H9 (cell line): Measurements from ENCODE around the gene ACACA. TPM values are rescaled to one million over a fixed set of nuclear protein-coding genes. Genes with fewer than 3 reads are reported as not detected.

Experiments used
- DNase-seq: peaks from one replicate; pipeline ENCODE4 v3.0.0-alpha.2; 2017
- H2AFZ ChIP-seq: one replicate; pipeline ENCODE4 v1.6.1; 2013; ENCODE audit warnings: mild to moderate bottlenecking, low read length, control low read depth, moderate library complexity
- H2AK5ac ChIP-seq: 2 replicates; pipeline ENCODE4 v1.6.1; 2013; ENCODE audit warnings: low read length, control low read depth, mixed read lengths; ENCODE audit not compliant: insufficient read length
- H2BK120ac ChIP-seq: one replicate; pipeline ENCODE4 v1.6.1; 2013; ENCODE audit warnings: low read depth, mild to moderate bottlenecking, low read length, control low read depth, inconsistent platforms; ENCODE audit not compliant: poor library complexity, severe bottlenecking
- H2BK12ac ChIP-seq: 2 replicates; pipeline ENCODE4 v1.6.1; 2013; ENCODE audit warnings: low read length, control low read depth, mixed read lengths, low read depth; ENCODE audit not compliant: insufficient read length
- H2BK15ac ChIP-seq: 2 replicates; pipeline ENCODE4 v1.6.1; 2013; ENCODE audit warnings: low read depth, low read length, control low read depth
- H2BK20ac ChIP-seq: one replicate; pipeline ENCODE4 v1.6.1; 2013; ENCODE audit warnings: low read depth, mild to moderate bottlenecking, low read length, control low read depth, inconsistent platforms; ENCODE audit not compliant: poor library complexity, severe bottlenecking
- H2BK5ac ChIP-seq: 2 replicates; pipeline ENCODE4 v1.6.1; 2013; ENCODE audit warnings: low read length, control low read depth, mixed read lengths; ENCODE audit not compliant: insufficient read length
- H3K14ac ChIP-seq: 2 replicates; pipeline ENCODE4 v1.6.1; 2013; ENCODE audit warnings: low read length, control low read depth; ENCODE audit not compliant: insufficient read depth
- H3K18ac ChIP-seq: 2 replicates; pipeline ENCODE4 v1.6.1; 2013; ENCODE audit warnings: low read depth, mild to moderate bottlenecking, mixed read lengths, low read length, control low read depth; ENCODE audit not compliant: insufficient read length
- H3K23ac ChIP-seq: 2 replicates; pipeline ENCODE4 v1.6.1; 2013; ENCODE audit warnings: low read length, control low read depth, mixed read lengths, low read depth; ENCODE audit not compliant: insufficient read length
- H3K23me2 ChIP-seq: 2 replicates; pipeline ENCODE4 v1.6.1; 2013; ENCODE audit warnings: low read depth, mild to moderate bottlenecking, mixed read lengths, low read length, control low read depth; ENCODE audit not compliant: insufficient read length, poor library complexity, severe bottlenecking
- H3K27ac ChIP-seq: 2 replicates; pipeline ENCODE4 v1.5.1; 2013; ENCODE audit warnings: low read length, control low read depth, mixed read lengths, low read depth; ENCODE audit not compliant: insufficient read length
- H3K27me3 ChIP-seq: 2 replicates; pipeline ENCODE4 v1.6.1; 2013; ENCODE audit warnings: low read length, control low read depth, inconsistent platforms; ENCODE audit not compliant: insufficient read depth
- H3K4ac ChIP-seq: 2 replicates; pipeline ENCODE4 v1.6.1; 2013; ENCODE audit warnings: low read depth, mild to moderate bottlenecking, control low read depth, inconsistent platforms, low read length, moderate library complexity
- H3K4me1 ChIP-seq: 2 replicates; pipeline ENCODE4 v1.6.1; 2013; ENCODE audit warnings: low read length, control low read depth, inconsistent platforms; ENCODE audit not compliant: insufficient read depth
- H3K4me2 ChIP-seq: 2 replicates; pipeline ENCODE4 v1.6.1; 2013; ENCODE audit warnings: low read length, control low read depth, mixed read lengths; ENCODE audit not compliant: insufficient read length, insufficient read depth
- H3K56ac ChIP-seq: 2 replicates; pipeline ENCODE4 v1.6.1; 2013; ENCODE audit warnings: low read depth, mild to moderate bottlenecking, mixed read lengths, low read length, control low read depth; ENCODE audit not compliant: insufficient read length
- H3K79me1 ChIP-seq: 2 replicates; pipeline ENCODE4 v1.6.1; 2013; ENCODE audit warnings: low read depth, mild to moderate bottlenecking, moderate library complexity, low read length, control low read depth, inconsistent platforms; ENCODE audit not compliant: insufficient read depth, poor library complexity, severe bottlenecking
- H3K79me2 ChIP-seq: 2 replicates; pipeline ENCODE4 v1.6.1; 2013; ENCODE audit warnings: low read length, control low read depth, inconsistent platforms; ENCODE audit not compliant: insufficient read depth
- H3K9ac ChIP-seq: 2 replicates; pipeline ENCODE4 v1.6.1; 2013; ENCODE audit warnings: low read length, control low read depth, mixed read lengths; ENCODE audit not compliant: insufficient read length; ENCODE audit errors: extremely low read depth
- H3K9me3 ChIP-seq: one replicate; pipeline ENCODE4 v1.6.1; 2013; ENCODE audit warnings: low read depth, low read length, inconsistent platforms; ENCODE audit not compliant: control insufficient read depth
- H3T11ph ChIP-seq: one replicate; pipeline ENCODE4 v1.6.1; 2013; ENCODE audit warnings: mild to moderate bottlenecking, low read length, control low read depth, inconsistent platforms
- H4K20me1 ChIP-seq: one replicate; pipeline ENCODE4 v1.6.1; 2013; ENCODE audit not compliant: control insufficient read depth, insufficient read length, insufficient read depth
- H4K5ac ChIP-seq: 2 replicates; pipeline ENCODE4 v1.6.1; 2013; ENCODE audit warnings: low read depth, mild to moderate bottlenecking, mixed read lengths, low read length, control low read depth; ENCODE audit not compliant: insufficient read length
- H4K8ac ChIP-seq: replicated peaks from 2 replicates; pipeline ENCODE4 v1.6.1; 2013; ENCODE audit warnings: low read length, control low read depth, mixed read lengths, low read depth; ENCODE audit not compliant: insufficient read length
- H4K91ac ChIP-seq: 2 replicates; pipeline ENCODE4 v1.6.1; 2013; ENCODE audit warnings: low read depth, mild to moderate bottlenecking, moderate library complexity, mixed read lengths, low read length, control low read depth; ENCODE audit not compliant: insufficient read length
- H3K27ac Mint-ChIP-seq, 3 experiments: 2 replicates in 2 of 3; 3 replicates in 1 of 3; pipeline ENCODE4 v1.8.0; 2020 to 2021; ENCODE audit warnings: mixed read lengths in 3 of 3, mild to moderate bottlenecking in 1 of 3, moderate library complexity in 1 of 3
- H3K27me3 Mint-ChIP-seq: 2 replicates; pipeline ENCODE4 v1.8.0; 2021; ENCODE audit warnings: low read depth, mild to moderate bottlenecking, moderate library complexity, mixed read lengths
- H3K36me3 Mint-ChIP-seq, 3 experiments: 2 replicates in 2 of 3; 3 replicates in 1 of 3; pipeline ENCODE4 v1.8.0; 2020 to 2021; ENCODE audit warnings: low read depth in 3 of 3, mixed read lengths in 3 of 3; ENCODE audit not compliant: insufficient read depth in 1 of 3
- H3K4me1 Mint-ChIP-seq, 2 experiments: 2 replicates each; pipeline ENCODE4 v1.8.0; 2020; ENCODE audit warnings: mixed read lengths in 2 of 2
- H3K4me3 Mint-ChIP-seq, 2 experiments: 2 replicates in 1 of 2; 3 replicates in 1 of 2; pipeline ENCODE4 v1.8.0; 2020 to 2021; ENCODE audit warnings: mild to moderate bottlenecking in 2 of 2, mixed read lengths in 2 of 2, moderate library complexity in 1 of 2
- H3K9me3 Mint-ChIP-seq, 2 experiments: 2 replicates in 1 of 2; 3 replicates in 1 of 2; pipeline ENCODE4 v1.8.0; 2020; ENCODE audit warnings: mild to moderate bottlenecking in 2 of 2, mixed read lengths in 2 of 2, moderate library complexity in 1 of 2
- WGBS: extraction: QIAGEN DNeasy Blood & Tissue Kit; methylation state at CpG from one replicate; pipeline ENCODE4 v1.1.7; 2013; ENCODE audit warnings: missing lambda C conversion rate, low lambda C conversion rate, mixed read lengths; ENCODE audit not compliant: insufficient read length; ENCODE audit errors: extremely low coverage; 5-methylcytosine and 5-hydroxymethylcytosine counted together
- total RNA-seq: library from RNA; stranded (reverse); gene quantifications from 2 replicates; pipeline ENCODE4 v1.2.1, GENCODE V29; 2021
- TF ChIP-seq, protein P1 (sequence below): fragments of 200-600 bp; sonication (generic); conservative IDR thresholded peaks from 3 replicates; pipeline ENCODE4 v1.8.0; 2021; ENCODE audit warnings: antibody characterized with exemption, mild to moderate bottlenecking

The ACACA gene
- total RNA-seq, 1 experiment from 2014 or later, result 135 TPM

DNA sequence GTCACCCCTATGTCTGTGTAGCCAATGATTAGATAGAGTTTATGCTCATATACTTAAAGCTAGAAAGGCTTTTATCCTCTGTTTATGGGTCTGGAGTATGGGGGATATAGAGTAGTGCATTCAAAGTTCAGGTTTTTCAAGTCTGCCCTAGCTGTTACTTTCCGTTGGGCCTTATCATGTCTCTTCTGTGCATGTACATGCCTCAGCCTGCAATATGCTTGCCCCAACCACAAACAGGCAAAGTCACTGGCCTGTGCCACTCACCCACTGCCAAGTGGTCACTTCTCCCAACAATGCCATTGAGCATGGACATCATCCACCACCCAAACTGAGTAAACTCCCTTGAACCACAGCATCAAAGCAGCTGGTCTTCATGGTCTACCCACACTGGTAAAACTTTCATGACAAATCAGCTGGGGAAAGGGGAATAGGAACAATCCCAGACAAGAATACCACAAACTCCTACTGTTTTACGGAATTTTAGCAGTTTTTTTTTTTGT, 101.2 kb downstream of the ACACA start:
- TF ChIP-seq, protein P1, sequence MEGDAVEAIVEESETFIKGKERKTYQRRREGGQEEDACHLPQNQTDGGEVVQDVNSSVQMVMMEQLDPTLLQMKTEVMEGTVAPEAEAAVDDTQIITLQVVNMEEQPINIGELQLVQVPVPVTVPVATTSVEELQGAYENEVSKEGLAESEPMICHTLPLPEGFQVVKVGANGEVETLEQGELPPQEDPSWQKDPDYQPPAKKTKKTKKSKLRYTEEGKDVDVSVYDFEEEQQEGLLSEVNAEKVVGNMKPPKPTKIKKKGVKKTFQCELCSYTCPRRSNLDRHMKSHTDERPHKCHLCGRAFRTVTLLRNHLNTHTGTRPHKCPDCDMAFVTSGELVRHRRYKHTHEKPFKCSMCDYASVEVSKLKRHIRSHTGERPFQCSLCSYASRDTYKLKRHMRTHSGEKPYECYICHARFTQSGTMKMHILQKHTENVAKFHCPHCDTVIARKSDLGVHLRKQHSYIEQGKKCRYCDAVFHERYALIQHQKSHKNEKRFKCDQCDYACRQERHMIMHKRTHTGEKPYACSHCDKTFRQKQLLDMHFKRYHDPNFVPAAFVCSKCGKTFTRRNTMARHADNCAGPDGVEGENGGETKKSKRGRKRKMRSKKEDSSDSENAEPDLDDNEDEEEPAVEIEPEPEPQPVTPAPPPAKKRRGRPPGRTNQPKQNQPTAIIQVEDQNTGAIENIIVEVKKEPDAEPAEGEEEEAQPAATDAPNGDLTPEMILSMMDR, result no peak
- H2BK5ac ChIP-seq, result no peak overlapping the region
- no peaks in the 10 kb centered on the region for H3K27me3 Mint-ChIP-seq
- no peak overlapping the region for H3K4ac ChIP-seq
- H2BK12ac ChIP-seq, result no peak overlapping the region
- H4K20me1 ChIP-seq, result no peaks in the 10 kb centered on the region
- no peak overlapping the region for H2AFZ ChIP-seq
- H3K23ac ChIP-seq, result no peak overlapping the region
- H3K27ac ChIP-seq, result peak overlapping the region; percentile 39
- no peak overlapping the region for H3K9ac ChIP-seq
- no CpG with 5 or more reads among the region's 2 CpGs for WGBS
- H3K4me3 Mint-ChIP-seq, result no peak overlapping the region
- H3K9me3 ChIP-seq, result no peaks in the 10 kb centered on the region
- no peak overlapping the region for H3K14ac ChIP-seq
- H2AK5ac ChIP-seq, result no peak overlapping the region
- no peak overlapping the region for H4K5ac ChIP-seq
- no peak overlapping the region for H3K4me2 ChIP-seq
- H3K79me1 ChIP-seq, result peaks cover 3% of the 10 kb centered on the region
- no peak overlapping the region for H4K8ac ChIP-seq
- no peaks in the 10 kb centered on the region for H3K23me2 ChIP-seq
- H3K27ac Mint-ChIP-seq, result peak overlapping the region in 2 of 3 experiments; percentile 59 to 62; a peak in 4 of 7 replicates
- H3K79me2 ChIP-seq, result peaks cover 3% of the 10 kb centered on the region; the same call in 1 of the 2 replicates
- no peaks in the 10 kb centered on the region for H3K27me3 ChIP-seq
- H2BK20ac ChIP-seq, result no peak overlapping the region
- no peak for DNase-seq
- no peak overlapping the region for H3K18ac ChIP-seq
- no peaks in the 10 kb centered on the region for H3K9me3 Mint-ChIP-seq
- no peak overlapping the region for H4K91ac ChIP-seq
- H3K56ac ChIP-seq, result no peak overlapping the region
- no peak overlapping the region for H2BK15ac ChIP-seq
- peaks cover 4 to 28% (median 4%) of the 10 kb centered on the region in 3 experiments; a peak in 6 of 7 replicates for H3K36me3 Mint-ChIP-seq
- H3K4me1 ChIP-seq, result no peaks in the 10 kb centered on the region
- peaks cover 9 to 10% of the 10 kb centered on the region in 2 experiments for H3K4me1 Mint-ChIP-seq
- H3T11ph ChIP-seq, result no peak overlapping the region
- H2BK120ac ChIP-seq, result no peak overlapping the region
